GM12878 (cell line): ENCODE results near the gene ELAPOR1. TPM values are rescaled to one million over a fixed set of nuclear protein-coding genes. Genes with fewer than 3 reads are reported as not detected.

Source experiments
- ATF7 ChIP-seq: fragments of 450-650 bp; IDR thresholded peaks from 2 replicates; pipeline ENCODE4 v1.6.1; 2016; ENCODE audit warnings: low read depth, mild to moderate bottlenecking
- BACH1 ChIP-seq: fragments of 450-650 bp; IDR thresholded peaks from 2 replicates; pipeline ENCODE4 v1.6.1; 2017; ENCODE audit warnings: mild to moderate bottlenecking, borderline replicate concordance
- CEBPB ChIP-seq, 2 experiments: fragments of 150-350 bp in 1 of 2; IDR thresholded peaks; 2 replicates each; pipeline ENCODE4 v1.6.1; 2012 to 2014; ENCODE audit warnings: low read depth in 2 of 2, low read length in 2 of 2, borderline replicate concordance in 1 of 2, inconsistent platforms in 1 of 2
- CREM ChIP-seq: IDR thresholded peaks from 2 replicates; pipeline ENCODE4 v1.6.1; 2014; ENCODE audit warnings: antibody characterized with exemption, low read depth
- CTCF ChIP-seq, 3 experiments: IDR thresholded peaks in 2 of 3; conservative IDR thresholded peaks in 1 of 3; 2 replicates each; pipeline ENCODE4 v1.5.1; 2011; ENCODE audit warnings: low read depth in 3 of 3, low read length in 3 of 3, mild to moderate bottlenecking in 3 of 3, control low read depth in 2 of 3, moderate library complexity in 2 of 3, inconsistent platforms in 1 of 3, mixed read lengths in 1 of 3; ENCODE audit not compliant: control insufficient read depth in 2 of 3, insufficient read depth in 1 of 3; ENCODE audit errors: extremely low read depth in 1 of 3
- DPF2 ChIP-seq: fragments of 450-650 bp; IDR thresholded peaks from 2 replicates; pipeline ENCODE4 v1.6.1; 2017; ENCODE audit warnings: mild to moderate bottlenecking
- EED ChIP-seq: sonication (generic); IDR thresholded peaks from 2 replicates; pipeline ENCODE4 v1.6.1; 2016; ENCODE audit warnings: antibody characterized with exemption, low read depth
- ETV6 ChIP-seq, 2 experiments: fragments of 450-650 bp in 1 of 2; IDR thresholded peaks in 1 of 2; conservative IDR thresholded peaks in 1 of 2; 2 replicates each; pipeline ENCODE4 v1.6.1; 2014; ENCODE audit warnings: antibody characterized with exemption in 1 of 2, borderline replicate concordance in 1 of 2, low read depth in 1 of 2, mild to moderate bottlenecking in 1 of 2, moderate library complexity in 1 of 2
- FOXM1 ChIP-seq: IDR thresholded peaks from 2 replicates; pipeline ENCODE4 v1.6.1; 2012; ENCODE audit warnings: low read depth, mild to moderate bottlenecking, inconsistent platforms, low read length, moderate library complexity
- GATAD2B ChIP-seq: fragments of 450-650 bp; conservative IDR thresholded peaks from 2 replicates; pipeline ENCODE4 v1.6.1; 2017; ENCODE audit warnings: low read depth, mild to moderate bottlenecking, moderate library complexity
- IKZF2 ChIP-seq, 2 experiments: fragments of 450-650 bp; IDR thresholded peaks; 2 replicates each; pipeline ENCODE4 v1.6.1; 2017; ENCODE audit warnings: mild to moderate bottlenecking in 2 of 2, moderate library complexity in 2 of 2
- MEF2B ChIP-seq: fragments of 450-650 bp; IDR thresholded peaks from 2 replicates; pipeline ENCODE4 v1.6.1; 2018; ENCODE audit warnings: mild to moderate bottlenecking, moderate library complexity; ENCODE audit not compliant: partially characterized antibody, poor library complexity, severe bottlenecking
- NBN ChIP-seq: fragments of 450-650 bp; IDR thresholded peaks from 2 replicates; pipeline ENCODE4 v1.6.1; 2016
- SMAD1 ChIP-seq: fragments of 450-650 bp; IDR thresholded peaks from 2 replicates; pipeline ENCODE4 v1.6.1; 2018; ENCODE audit warnings: mild to moderate bottlenecking, low read depth; ENCODE audit not compliant: partially characterized antibody
- SP1 ChIP-seq: IDR thresholded peaks from one replicate; pipeline ENCODE4 v1.6.1; 2011; ENCODE audit warnings: low read depth, low read length
- SRF ChIP-seq, 2 experiments: IDR thresholded peaks; 2 replicates each; pipeline ENCODE4 v1.6.1; 2011; ENCODE audit warnings: low read depth in 2 of 2, low read length in 2 of 2, mild to moderate bottlenecking in 1 of 2, moderate library complexity in 1 of 2
- ZBED1 ChIP-seq: IDR thresholded peaks from 2 replicates; pipeline ENCODE4 v1.6.1; 2016; ENCODE audit warnings: borderline replicate concordance
- ZNF24 ChIP-seq: fragments of 450-650 bp; IDR thresholded peaks from 2 replicates; pipeline ENCODE4 v1.6.1; 2017; ENCODE audit warnings: antibody characterized with exemption, mild to moderate bottlenecking
- ZSCAN29 ChIP-seq: fragments of 450-650 bp; IDR thresholded peaks from 2 replicates; pipeline ENCODE4 v1.6.1; 2017; ENCODE audit warnings: mild to moderate bottlenecking, moderate library complexity
- polyA plus RNA-seq, 11 experiments: library from polyadenylated mRNA; depleted of rRNA in 4 of 11; unstranded in 6 of 11; stranded (reverse) in 5 of 11; fragments of >200 nt; fragmentation: Nextera tagmentation in 4 of 11; fragmentation: Illumina TruSeq in 1 of 11; extraction: Ambion mirVana in 4 of 11; extraction: Trizol in 1 of 11; gene quantifications; 1 replicate in 1 of 11; 2 replicates in 10 of 11; pipeline versions ENCODE4 v1.2.1 to v1.2.3, GENCODE V29; 2011 to 2016; ENCODE audit warnings: inconsistent platforms in 2 of 11, missing spikeins in 2 of 11, low read depth in 1 of 11
- total RNA-seq, 4 experiments: library from RNA; depleted of rRNA in 3 of 4; stranded (reverse); fragments of >200 nt in 3 of 4; fragmentation: Illumina TruSeq in 1 of 4; extraction: Trizol in 1 of 4; gene quantifications; 2 replicates each; pipeline versions ENCODE4 v1.2.1 to v1.2.3, GENCODE V29; 2013 to 2021
- TF ChIP-seq, protein P1 (sequence below): fragments of 450-650 bp; IDR thresholded peaks from 2 replicates; pipeline ENCODE4 v1.6.1; 2017; ENCODE audit warnings: borderline replicate concordance
- TF ChIP-seq, protein P2 (sequence below): fragments of 450-650 bp; IDR thresholded peaks from 2 replicates; pipeline ENCODE4 v1.6.1; 2017; ENCODE audit warnings: mild to moderate bottlenecking
- TF ChIP-seq, protein P3 (sequence below): IDR thresholded peaks from 2 replicates; pipeline ENCODE4 v1.6.1; 2012; ENCODE audit warnings: low read length, inconsistent platforms

Gene ELAPOR1
- total and polyA plus RNA-seq, 10 of the 15 experiments (the other 5 are each of a cell fraction or from before 2014, with no cell fraction given), result 0.04 to 2.1 (median 0.19) TPM; not detected in 2

GRCh38 chr1:109112652-109113285 lies 1.1 kb upstream of the ELAPOR1 start (continued):
- TF ChIP-seq CTCF (IDR thresholded peaks at IDR 0.05 in 2 of 3, conservative IDR thresholded peaks at IDR 0.05 in 1 of 3; ENCODE audit: control insufficient read depth in 2 of 3, extremely low read depth in 1 of 3, insufficient read depth in 1 of 3, low read depth in 3 of 3, low read length in 3 of 3), result peak; percentile 92 to 95 (median 93)
- peak; percentile 98 for TF ChIP-seq MEF2B
- TF ChIP-seq SP1, result peak; percentile 33
- peak; percentile 6 to 83 for TF ChIP-seq IKZF2 (IDR thresholded peaks at IDR 0.05)
- TF ChIP-seq ZBED1, result no peak
- TF ChIP-seq, protein P1, sequence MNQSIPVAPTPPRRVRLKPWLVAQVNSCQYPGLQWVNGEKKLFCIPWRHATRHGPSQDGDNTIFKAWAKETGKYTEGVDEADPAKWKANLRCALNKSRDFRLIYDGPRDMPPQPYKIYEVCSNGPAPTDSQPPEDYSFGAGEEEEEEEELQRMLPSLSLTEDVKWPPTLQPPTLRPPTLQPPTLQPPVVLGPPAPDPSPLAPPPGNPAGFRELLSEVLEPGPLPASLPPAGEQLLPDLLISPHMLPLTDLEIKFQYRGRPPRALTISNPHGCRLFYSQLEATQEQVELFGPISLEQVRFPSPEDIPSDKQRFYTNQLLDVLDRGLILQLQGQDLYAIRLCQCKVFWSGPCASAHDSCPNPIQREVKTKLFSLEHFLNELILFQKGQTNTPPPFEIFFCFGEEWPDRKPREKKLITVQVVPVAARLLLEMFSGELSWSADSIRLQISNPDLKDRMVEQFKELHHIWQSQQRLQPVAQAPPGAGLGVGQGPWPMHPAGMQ, result no peak
- no peak for TF ChIP-seq SRF (IDR thresholded peaks at IDR 0.05; ENCODE audit: low read depth in 2 of 2, low read length in 2 of 2)
- TF ChIP-seq SMAD1, result no peak
- TF ChIP-seq NBN, result peak; percentile 62; the same call in 1 of the 2 replicates
- TF ChIP-seq CREM, result 0 out of 2 replicates have a peak, but pooled peaks have one; percentile 41
- peak; percentile 52; the same call in 1 of the 2 replicates for TF ChIP-seq DPF2
- TF ChIP-seq ATF7, result no peak
- peak; percentile 57; the same call in 1 of the 2 replicates for TF ChIP-seq EED
- 0 out of 2 replicates have a peak, but pooled peaks have one; percentile 52 for TF ChIP-seq FOXM1
- no peak for TF ChIP-seq ETV6 (conservative IDR thresholded peaks at IDR 0.05 in 1 of 2, IDR thresholded peaks at IDR 0.05 in 1 of 2; ENCODE audit: borderline replicate concordance in 1 of 2, low read depth in 1 of 2)
- TF ChIP-seq CEBPB (IDR thresholded peaks at IDR 0.05; ENCODE audit: borderline replicate concordance in 1 of 2, low read depth in 2 of 2, low read length in 2 of 2), result no peak
- peak; percentile 72; the same call in 1 of the 2 replicates for TF ChIP-seq GATAD2B
- 0 out of 2 replicates have a peak, but pooled peaks have one; percentile 25 for TF ChIP-seq ZNF24
- TF ChIP-seq, protein P2, sequence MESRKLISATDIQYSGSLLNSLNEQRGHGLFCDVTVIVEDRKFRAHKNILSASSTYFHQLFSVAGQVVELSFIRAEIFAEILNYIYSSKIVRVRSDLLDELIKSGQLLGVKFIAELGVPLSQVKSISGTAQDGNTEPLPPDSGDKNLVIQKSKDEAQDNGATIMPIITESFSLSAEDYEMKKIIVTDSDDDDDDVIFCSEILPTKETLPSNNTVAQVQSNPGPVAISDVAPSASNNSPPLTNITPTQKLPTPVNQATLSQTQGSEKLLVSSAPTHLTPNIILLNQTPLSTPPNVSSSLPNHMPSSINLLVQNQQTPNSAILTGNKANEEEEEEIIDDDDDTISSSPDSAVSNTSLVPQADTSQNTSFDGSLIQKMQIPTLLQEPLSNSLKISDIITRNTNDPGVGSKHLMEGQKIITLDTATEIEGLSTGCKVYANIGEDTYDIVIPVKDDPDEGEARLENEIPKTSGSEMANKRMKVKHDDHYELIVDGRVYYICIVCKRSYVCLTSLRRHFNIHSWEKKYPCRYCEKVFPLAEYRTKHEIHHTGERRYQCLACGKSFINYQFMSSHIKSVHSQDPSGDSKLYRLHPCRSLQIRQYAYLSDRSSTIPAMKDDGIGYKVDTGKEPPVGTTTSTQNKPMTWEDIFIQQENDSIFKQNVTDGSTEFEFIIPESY, result peak; percentile 68; the same call in 1 of the 2 replicates
- peak; percentile 71; the same call in 1 of the 2 replicates for TF ChIP-seq BACH1
- TF ChIP-seq, protein P3, sequence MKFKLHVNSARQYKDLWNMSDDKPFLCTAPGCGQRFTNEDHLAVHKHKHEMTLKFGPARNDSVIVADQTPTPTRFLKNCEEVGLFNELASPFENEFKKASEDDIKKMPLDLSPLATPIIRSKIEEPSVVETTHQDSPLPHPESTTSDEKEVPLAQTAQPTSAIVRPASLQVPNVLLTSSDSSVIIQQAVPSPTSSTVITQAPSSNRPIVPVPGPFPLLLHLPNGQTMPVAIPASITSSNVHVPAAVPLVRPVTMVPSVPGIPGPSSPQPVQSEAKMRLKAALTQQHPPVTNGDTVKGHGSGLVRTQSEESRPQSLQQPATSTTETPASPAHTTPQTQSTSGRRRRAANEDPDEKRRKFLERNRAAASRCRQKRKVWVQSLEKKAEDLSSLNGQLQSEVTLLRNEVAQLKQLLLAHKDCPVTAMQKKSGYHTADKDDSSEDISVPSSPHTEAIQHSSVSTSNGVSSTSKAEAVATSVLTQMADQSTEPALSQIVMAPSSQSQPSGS, result no peak
- TF ChIP-seq ZSCAN29, result no peak
- TF ChIP-seq, all 136 proteins: peak for 36
